Stimulated activated CD8-positive, alpha-beta memory T cell treated with anti-CD3 and anti-CD28 coated beads, Interleukin-12 subunit alpha, Interleukin-12 subunit beta, amount 100 ng/mL, for 4 hours (primary cell): Measurements from ENCODE around the gene TADA2A.
"Not testable (repeated sequence)": the region's sequence is repeated elsewhere in the genome, so short reads cannot be mapped to it uniquely, and the experiment has no call there.

Experiments
- DNase-seq: peaks from one replicate; pipeline ENCODE4 v3.0.0-alpha.2; 2020; ENCODE audit warnings: low read depth

TADA2A gene

GRCh38 chr17:37400505-37400904 is 6.2 kb upstream of the TADA2A start:
- DNase-seq, result no peak

DNA sequence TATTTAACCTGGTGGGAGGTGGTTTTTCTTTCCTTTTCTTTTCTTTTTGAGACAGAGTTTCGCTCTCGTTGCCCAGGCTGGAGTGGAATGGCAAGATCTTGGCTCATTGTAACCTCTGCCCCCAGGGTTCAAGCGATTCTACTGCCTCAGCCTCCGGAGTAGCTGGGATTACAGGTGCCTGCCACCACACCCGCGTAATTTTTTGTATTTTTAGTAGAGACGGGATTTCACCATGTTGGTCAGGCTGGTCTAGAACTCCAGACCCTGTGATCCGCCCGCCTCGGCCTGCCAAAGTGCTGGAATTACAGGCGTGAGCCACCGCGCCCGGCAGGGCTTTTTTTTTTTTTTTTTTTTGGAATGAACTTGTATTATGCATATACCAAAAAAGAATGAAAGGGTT is 1.2 kb upstream of the TADA2A start:
- DNase-seq, result not testable (repeated sequence)

DNA sequence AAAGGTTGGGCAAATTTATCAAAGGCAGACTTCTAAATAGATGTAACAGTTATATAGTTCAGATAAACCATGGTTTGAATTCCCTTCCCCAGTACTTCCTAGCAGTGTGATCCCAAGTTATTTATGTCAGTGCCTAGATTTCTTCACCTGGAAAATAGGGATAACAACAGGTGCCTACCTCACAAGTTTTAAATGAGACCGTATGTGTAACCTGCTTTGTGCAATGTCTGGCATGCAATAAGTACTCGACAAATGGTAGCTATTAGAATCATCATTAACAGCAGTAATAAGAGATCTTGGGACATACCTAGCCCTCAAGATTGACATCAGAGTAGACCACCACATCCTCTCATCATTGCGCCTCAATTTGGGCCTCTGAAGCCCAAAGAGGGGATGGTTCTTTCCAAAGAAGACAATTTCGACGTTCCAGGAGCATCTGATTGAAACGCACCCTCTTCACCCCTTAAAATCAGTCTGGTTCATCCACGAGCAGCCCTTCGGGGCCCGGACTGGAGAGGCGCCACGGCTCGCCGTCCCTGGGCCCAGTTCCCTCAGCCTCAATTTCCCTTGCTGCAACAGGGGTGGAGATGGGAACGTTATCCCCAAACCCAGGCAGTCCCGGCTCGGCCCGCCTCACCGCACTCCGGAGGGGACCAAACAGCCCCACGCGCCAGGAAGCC is 591 bp upstream of the TADA2A start:
- no peak for DNase-seq

- DNase-seq, result not testable (repeated sequence)
These were observed 1.4 kb downstream of the TADA2A start for GRCh38 chr17:37408145-37408479.

DNA sequence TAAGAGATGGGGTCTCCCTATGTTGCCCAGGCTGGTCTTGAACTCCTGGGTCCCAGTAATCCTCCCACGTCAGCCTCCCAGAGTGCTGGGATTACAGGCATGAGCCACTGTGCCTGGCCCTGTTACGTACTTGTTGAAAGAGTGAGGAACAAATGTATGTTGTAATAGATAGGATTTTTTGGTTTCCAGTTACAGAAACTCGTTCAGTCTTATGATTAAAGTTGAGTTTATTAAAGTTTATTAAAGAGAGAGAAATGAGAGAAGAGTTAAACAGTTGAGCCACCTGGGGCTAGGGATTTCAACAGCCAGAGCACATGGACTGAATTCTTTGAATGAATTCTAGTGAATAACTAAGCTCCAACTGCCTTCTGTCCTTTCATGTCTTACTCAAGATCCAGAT is 3.7 kb downstream of the TADA2A start:
- DNase-seq, result no peak

GRCh38 chr17:37413875-37414519 is 7.3 kb downstream of the TADA2A start:
- no peak for DNase-seq

DNA sequence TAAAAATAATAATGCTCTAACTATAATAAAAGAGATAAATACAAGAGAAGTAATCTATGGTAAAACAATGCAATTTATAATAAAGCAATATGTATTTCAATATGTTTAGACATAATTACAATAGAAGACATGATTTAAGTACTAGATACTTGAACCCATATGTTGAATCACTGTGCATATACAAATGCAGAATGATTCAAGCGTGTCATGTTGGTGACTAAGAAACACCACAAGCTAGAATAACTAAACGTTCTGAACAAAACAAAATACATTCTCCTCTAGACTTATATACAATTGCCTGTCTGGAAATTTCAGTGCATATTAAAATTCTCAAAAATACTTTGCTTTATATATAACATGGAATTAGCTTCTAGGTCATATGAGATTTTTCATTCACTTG is 11.2 kb downstream of the TADA2A start:
- DNase-seq, result no peak

DNA sequence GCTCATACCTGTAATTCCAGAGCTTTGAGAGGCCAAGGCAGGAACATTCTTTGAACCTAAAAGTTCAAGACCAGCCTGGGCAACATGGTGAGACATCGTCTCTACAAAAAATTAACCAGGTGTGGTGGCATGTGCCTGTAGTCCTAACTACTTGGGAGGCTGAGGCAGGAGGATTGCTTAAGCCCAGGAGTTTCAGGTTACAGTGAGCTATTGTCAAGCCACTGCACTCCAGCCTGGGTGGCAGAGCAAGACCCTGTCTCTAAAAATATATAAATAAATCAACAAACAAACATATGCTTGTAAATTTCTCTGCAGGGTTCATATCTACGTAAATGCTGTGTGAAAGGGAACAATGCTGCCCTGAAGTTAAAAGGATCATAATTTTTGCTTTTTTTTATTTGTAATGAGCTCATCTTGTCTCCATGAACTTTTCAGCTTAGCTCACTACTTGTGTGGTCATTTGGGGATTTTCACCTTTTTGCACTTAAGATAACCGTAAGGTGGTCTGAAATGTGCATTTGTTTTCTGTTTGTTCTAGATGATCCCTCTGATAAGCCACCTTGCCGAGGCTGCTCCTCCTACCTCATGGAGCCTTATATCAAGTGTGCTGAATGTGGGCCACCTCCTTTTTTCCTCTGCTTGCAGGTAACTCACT is 16.4 kb downstream of the TADA2A start:
- no peak for DNase-seq

- DNase-seq, result no peak
These were observed 18.6 kb downstream of the TADA2A start for GRCh38 chr17:37425268-37425667.

DNA sequence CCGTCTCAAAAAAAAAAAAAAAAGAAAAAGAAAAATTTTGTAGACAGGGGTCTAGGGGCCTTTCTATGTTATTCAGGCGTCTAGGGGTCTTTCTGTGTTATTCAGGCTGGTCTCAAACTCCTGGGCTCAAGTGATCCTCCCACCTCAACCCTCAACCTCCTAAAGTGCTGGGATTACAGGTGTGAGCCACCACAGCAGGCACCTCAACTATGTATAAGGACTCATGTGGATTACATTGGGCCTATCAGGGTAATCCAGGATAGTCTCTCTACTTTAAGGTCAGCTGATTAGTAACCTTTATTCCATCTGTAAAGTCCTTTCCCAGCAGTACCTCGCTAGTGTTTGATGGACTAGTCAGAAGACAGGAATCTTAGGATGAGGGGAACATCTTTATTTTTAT is 22.4 kb downstream of the TADA2A start:
- no peak for DNase-seq

- no peak for DNase-seq
These were observed 22.8 kb downstream of the TADA2A start for GRCh38 chr17:37429453-37429852.

GRCh38 chr17:37430051-37430627 is 23.5 kb downstream of the TADA2A start:
- DNase-seq, result no peak

DNA sequence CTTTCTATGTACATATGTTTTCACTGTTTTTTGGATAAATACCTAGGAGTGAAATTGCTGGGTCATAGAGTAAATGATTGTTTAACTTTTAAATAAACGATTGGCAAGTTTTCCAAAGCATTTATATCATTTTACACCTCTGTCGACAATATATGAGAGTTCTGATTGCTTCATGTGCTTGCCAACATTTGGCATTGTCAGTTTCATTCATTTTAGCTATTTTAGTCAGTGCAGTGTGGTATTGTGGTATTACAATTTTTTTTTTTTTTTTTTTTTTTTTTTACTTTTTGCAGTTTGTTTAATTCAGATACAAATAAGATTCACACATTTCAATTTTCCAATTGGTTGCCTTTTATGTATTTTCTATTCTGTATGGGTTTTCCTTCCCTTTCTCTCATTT is 26.0 kb downstream of the TADA2A start:
- no peak for DNase-seq

DNA sequence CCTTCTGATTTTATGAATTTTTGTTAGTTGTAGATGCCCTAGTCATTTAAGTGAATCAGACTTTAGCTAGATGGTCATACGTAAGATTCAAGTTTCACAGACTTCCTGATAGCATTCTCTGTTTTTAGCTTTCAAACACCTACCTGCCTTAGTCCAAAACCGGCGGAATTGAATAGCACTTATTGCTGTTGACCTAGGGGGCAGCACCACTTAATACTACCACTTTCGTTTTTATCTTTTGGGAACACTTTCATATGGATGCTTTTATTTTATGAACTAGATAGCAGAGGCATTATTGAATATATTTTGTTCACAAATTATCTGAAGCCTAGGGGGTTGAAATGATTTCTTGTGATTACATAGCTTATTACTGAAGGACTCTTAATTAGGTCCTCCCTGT is 31.5 kb downstream of the TADA2A start:
- no peak for DNase-seq

DNA sequence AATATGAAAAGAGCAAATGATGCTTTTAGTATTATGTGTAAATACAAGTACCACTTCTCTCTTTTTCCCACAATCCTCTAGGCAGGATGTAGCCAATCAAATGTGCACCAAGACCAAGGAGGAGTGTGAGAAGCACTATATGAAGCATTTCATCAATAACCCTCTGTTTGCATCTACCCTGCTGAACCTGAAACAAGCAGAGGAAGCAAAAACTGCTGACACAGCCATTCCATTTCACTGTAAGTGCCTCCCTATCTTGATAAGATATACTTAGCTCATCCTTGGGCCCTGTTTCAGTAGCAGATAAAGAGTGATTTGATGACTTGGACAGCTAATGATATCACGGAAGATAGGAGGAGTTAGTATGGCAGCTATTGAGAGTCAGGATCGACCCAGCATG is 33.7 kb downstream of the TADA2A start:
- DNase-seq, result no peak

GRCh38 chr17:37441369-37442014 is 34.8 kb downstream of the TADA2A start:
- not testable (repeated sequence) for DNase-seq

DNA sequence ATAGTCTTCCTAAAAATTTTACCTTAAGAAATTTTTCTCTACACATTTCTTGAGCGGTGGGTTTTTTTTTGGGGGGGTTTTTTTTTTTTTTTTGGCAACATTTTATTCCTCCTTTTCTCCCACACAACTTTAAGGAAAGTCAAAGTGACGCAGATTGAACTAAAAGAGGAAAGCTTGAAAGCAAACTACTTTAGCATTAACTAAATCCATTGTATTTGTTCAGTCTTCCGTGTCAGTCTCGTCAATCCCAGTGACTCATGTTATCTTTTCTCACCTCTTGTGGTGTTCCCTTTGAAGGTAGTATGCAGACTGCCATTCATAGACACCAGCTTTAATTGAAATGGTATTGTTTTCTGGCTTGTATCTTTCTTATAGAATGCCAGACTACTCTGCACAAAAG is 39.3 kb downstream of the TADA2A start:
- no peak for DNase-seq

DNA sequence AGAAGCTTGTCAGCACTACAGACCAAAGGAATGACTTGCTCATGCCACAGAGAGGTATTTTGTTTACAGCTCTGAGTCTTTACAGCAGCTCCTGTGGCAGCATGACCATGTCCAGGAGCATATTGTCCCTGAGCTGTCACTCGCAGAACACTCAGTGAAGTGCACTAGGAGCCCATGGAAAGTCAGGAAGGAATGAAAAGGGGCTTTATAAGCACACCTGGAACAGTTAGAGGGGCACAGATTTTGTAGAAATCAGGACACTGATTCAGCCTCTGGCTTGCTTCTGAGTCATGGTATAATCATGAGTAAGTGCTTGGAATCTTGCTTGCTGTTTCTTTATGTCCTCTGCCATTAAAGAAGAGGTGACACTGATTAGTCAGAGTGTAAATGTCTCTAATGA is 41.0 kb downstream of the TADA2A start:
- DNase-seq, result no peak

GRCh38 chr17:37450112-37450511 is 43.4 kb downstream of the TADA2A start:
- DNase-seq, result no peak

- DNase-seq, result not testable (repeated sequence)
These were observed 51.1 kb downstream of the TADA2A start for GRCh38 chr17:37457801-37458200.

DNA sequence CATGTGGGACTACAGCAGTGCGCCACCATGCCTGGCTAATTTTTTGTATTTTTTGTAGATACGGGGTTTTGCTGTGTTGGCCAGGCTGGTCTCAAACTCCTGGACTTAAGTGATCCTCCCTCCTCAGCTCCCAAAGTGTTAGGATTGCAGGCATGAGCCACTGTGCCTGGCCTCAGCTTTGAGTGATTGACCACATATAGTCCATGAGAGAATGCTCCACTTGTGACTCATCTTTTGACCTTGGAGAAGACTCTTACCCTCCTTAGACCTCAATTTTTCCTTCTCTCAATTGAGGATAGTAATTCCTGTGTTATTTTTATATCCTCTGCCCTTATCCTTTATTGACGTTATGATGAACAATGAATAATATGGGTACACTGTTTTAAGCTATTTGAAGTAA is 52.1 kb downstream of the TADA2A start:
- no peak for DNase-seq

GRCh38 chr17:37461668-37462067 is 55.0 kb downstream of the TADA2A start:
- no peak for DNase-seq

DNA sequence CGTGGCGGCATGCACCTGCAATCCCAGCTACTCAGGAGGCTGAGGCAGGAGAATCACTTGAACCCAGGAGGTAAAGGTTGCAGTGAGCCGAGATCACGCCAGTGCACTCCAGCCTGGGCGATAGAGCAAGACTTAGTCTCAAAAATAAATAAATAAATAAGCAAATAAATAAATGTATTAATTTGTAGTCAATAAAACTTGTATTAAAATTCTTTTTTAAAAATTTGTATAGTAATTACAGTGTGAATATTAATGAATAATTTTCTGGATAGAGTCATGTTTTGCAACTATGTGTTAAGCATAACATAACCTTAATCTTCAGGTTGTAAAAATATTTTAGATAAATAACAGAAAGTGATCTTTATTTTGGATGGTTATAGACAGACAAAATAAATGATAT is 55.8 kb downstream of the TADA2A start:
- no peak for DNase-seq
